GM12878 (cell line): ENCODE results near the gene MCTP2. TPM values are rescaled to one million over a fixed set of nuclear protein-coding genes. Genes with fewer than 3 reads are reported as not detected.

Source experiments
- ATAC-seq: fragments of 200-7000 bp; cut with Tn5 transposase; 3 replicates; pipeline ENCODE4 v1.9.1; 2020; ENCODE audit warnings: mild to moderate bottlenecking, moderate library complexity
- BruUV-seq: library from RNA; stranded (reverse); fragments of 400-500 nt; replicated peaks from 2 replicates; lab custom pipeline; 2021; lab: Mats Ljungman, UMichigan
- CTCF ChIA-PET: fragments of 300-600 bp; sonication (Branson Sonifier 250); formaldehyde crosslinking; extraction: SDS; loops from one replicate; lab custom pipeline; 2021; ENCODE audit warnings: inconsistent platforms; lab: Yijun Ruan, JAX
- POLR2A ChIA-PET: fragments of 350-600 bp; formaldehyde crosslinking; extraction: SDS; loops from one replicate; lab custom pipeline; 2021; ENCODE audit warnings: inconsistent platforms; lab: Charles Lee
- RAD21 ChIA-PET: fragments of 300-600 bp; sonication (Branson Sonifier 250); formaldehyde crosslinking; loops from one replicate; lab custom pipeline; 2023; ENCODE audit warnings: antibody characterized with exemption; ENCODE audit not compliant: unreplicated experiment; lab: Charles Lee
- SMC1A ChIA-PET: fragments of 300-600 bp; sonication (Branson Sonifier 250); formaldehyde crosslinking; loops from one replicate; lab custom pipeline; 2023; ENCODE audit not compliant: unreplicated experiment, uncharacterized antibody; lab: Charles Lee
- DNase-seq: peaks from one replicate; pipeline ENCODE4 v3.0.0-alpha.2; 2011; ENCODE audit warnings: low read depth, low spot score
- FAIRE-seq: peaks from 3 replicates; lab custom pipeline; 2011; peaks lifted over from hg19 to GRCh38; lab: Jason Lieb, UNC
- H2AFZ ChIP-seq: 2 replicates; pipeline ENCODE4 v1.6.0; 2011; ENCODE audit warnings: low read depth, low read length, control low read depth; ENCODE audit not compliant: control insufficient read depth
- H3K27ac ChIP-seq: 2 replicates; pipeline ENCODE4 v1.5.1; 2011; ENCODE audit warnings: control low read depth; ENCODE audit not compliant: control insufficient read depth, insufficient read depth
- H3K27me3 ChIP-seq, 2 experiments: replicated peaks in 1 of 2; 2 replicates each; pipeline versions ENCODE4 v1.6.0 to v1.6.1; 2011; ENCODE audit warnings: low read length in 1 of 2; ENCODE audit not compliant: control insufficient read depth in 2 of 2, insufficient read depth in 2 of 2
- H3K36me3 ChIP-seq, 2 experiments: 2 replicates each; pipeline ENCODE4 v1.5.1; 2011; ENCODE audit warnings: low read length in 1 of 2; ENCODE audit not compliant: control insufficient read depth in 2 of 2, insufficient read depth in 2 of 2
- H3K4me1 ChIP-seq: 2 replicates; pipeline ENCODE4 v1.6.1; 2011; ENCODE audit warnings: mild to moderate bottlenecking, low read length, moderate library complexity, mixed read lengths; ENCODE audit not compliant: control insufficient read depth, insufficient read depth
- H3K4me2 ChIP-seq: 2 replicates; pipeline ENCODE4 v1.6.0; 2011; ENCODE audit warnings: control low read depth; ENCODE audit not compliant: control insufficient read depth, insufficient read depth
- H3K4me3 ChIP-seq: fragments of 200-600 bp; sonication (generic); 2 replicates; pipeline ENCODE4 v1.5.1; 2016
- H3K79me2 ChIP-seq: 2 replicates; pipeline ENCODE4 v1.6.0; 2011; ENCODE audit warnings: low read length; ENCODE audit not compliant: control insufficient read depth, insufficient read depth
- H3K9ac ChIP-seq: 2 replicates; pipeline ENCODE4 v1.8.0; 2011; ENCODE audit warnings: low read length, control low read depth, mixed read lengths; ENCODE audit not compliant: control insufficient read depth, insufficient read depth
- H3K9me3 ChIP-seq: replicated peaks from 3 replicates; pipeline ENCODE4 v1.5.1; 2011; ENCODE audit warnings: mild to moderate bottlenecking, low read length; ENCODE audit not compliant: control insufficient read depth, insufficient read depth
- H4K20me1 ChIP-seq: 2 replicates; pipeline ENCODE4 v1.6.0; 2011; ENCODE audit not compliant: control insufficient read depth, insufficient read depth
- BCL3 ChIP-seq: IDR thresholded peaks from 2 replicates; pipeline ENCODE4 v1.6.1; 2011; ENCODE audit warnings: borderline replicate concordance, low read depth, mild to moderate bottlenecking, moderate library complexity, low read length; ENCODE audit not compliant: insufficient read depth, poor library complexity, severe bottlenecking
- EP300 ChIP-seq, 2 experiments: fragments of 150-350 bp in 1 of 2; IDR thresholded peaks; 2 replicates each; pipeline ENCODE4 v1.6.1; 2011 to 2012; ENCODE audit warnings: low read depth in 2 of 2, low read length in 2 of 2, borderline replicate concordance in 1 of 2, improper control_type of control experiment in 1 of 2, inconsistent platforms in 1 of 2; ENCODE audit not compliant: control insufficient read depth in 1 of 2
- SP1 ChIP-seq: IDR thresholded peaks from one replicate; pipeline ENCODE4 v1.6.1; 2011; ENCODE audit warnings: low read depth, low read length
- ZBTB11 ChIP-seq: fragments of 450-650 bp; formaldehyde crosslinking; IDR thresholded peaks from 2 replicates; pipeline ENCODE4 v1.5.0; 2022; ENCODE audit warnings: mild to moderate bottlenecking, missing genetic modification characterization
- WGBS: methylation state at CpG from one replicate; pipeline ENCODE4 v1.1.6; 2016; ENCODE audit warnings: low lambda C conversion rate; ENCODE audit not compliant: insufficient replicate concordance, insufficient coverage; ENCODE audit errors: missing lambda C conversion rate; 5-methylcytosine and 5-hydroxymethylcytosine counted together
- in situ Hi-C: fragments of 300-500 bp; cut with MboI; formaldehyde crosslinking; loops from 9 replicates; pipeline ENCODE4 v1.14.3; 2018; ENCODE audit warnings: mixed read lengths
- intact Hi-C: fragments of 100-400 bp; cut with micrococcal nuclease; formaldehyde crosslinking; loops from one replicate; pipeline ENCODE4 v1.14.2; 2022; ENCODE audit not compliant: unreplicated experiment
- polyA plus RNA-seq, 11 experiments: library from polyadenylated mRNA; depleted of rRNA in 4 of 11; unstranded in 6 of 11; stranded (reverse) in 5 of 11; fragments of >200 nt; fragmentation: Nextera tagmentation in 4 of 11; fragmentation: Illumina TruSeq in 1 of 11; extraction: Ambion mirVana in 4 of 11; extraction: Trizol in 1 of 11; gene quantifications; 1 replicate in 1 of 11; 2 replicates in 10 of 11; pipeline versions ENCODE4 v1.2.1 to v1.2.3, GENCODE V29; 2011 to 2016; ENCODE audit warnings: inconsistent platforms in 2 of 11, missing spikeins in 2 of 11, low read depth in 1 of 11
- total RNA-seq, 4 experiments: library from RNA; depleted of rRNA in 3 of 4; stranded (reverse); fragments of >200 nt in 3 of 4; fragmentation: Illumina TruSeq in 1 of 4; extraction: Trizol in 1 of 4; gene quantifications; 2 replicates each; pipeline versions ENCODE4 v1.2.1 to v1.2.3, GENCODE V29; 2013 to 2021

MCTP2 gene
- total and polyA plus RNA-seq, 10 of the 15 experiments (the other 5 are each of a cell fraction or from before 2014, with no cell fraction given), result 0.24 to 48.5 (median 0.88) TPM

- H4K20me1 ChIP-seq, result no peaks in the 10 kb centered on the region
- no peak for ATAC-seq
- intact Hi-C loops, result no loop called here
- H3K4me3 ChIP-seq, result no peak overlapping the region
- SMC1A ChIA-PET, result no interaction called here
- no peak overlapping the region for H3K9ac ChIP-seq
- POLR2A ChIA-PET, result interaction anchor here (0.6 kb wide), 1 partner anchor 77 kb away, joined by 3 read pairs; no protein-coding TSS in a partner anchor
- H3K9me3 ChIP-seq, result no peaks in the 10 kb centered on the region
- no TSS peak for BruUV-seq
- no peaks in the 10 kb centered on the region for H3K79me2 ChIP-seq
- DNase-seq, result no peak
- H3K36me3 ChIP-seq, result no peaks in the 10 kb centered on the region
- no peak for TF ChIP-seq BCL3
- no peak for TF ChIP-seq EP300 (IDR thresholded peaks at IDR 0.05; ENCODE audit: borderline replicate concordance in 1 of 2, control insufficient read depth in 1 of 2, low read depth in 2 of 2, low read length in 2 of 2)
- no peak for TF ChIP-seq ZBTB11 (CRISPR knock-in tag)
- TF ChIP-seq SP1, result no peak
- H2AFZ ChIP-seq, result no peak overlapping the region
- RAD21 ChIA-PET, result no interaction called here
- no peak overlapping the region for H3K27ac ChIP-seq
- no peaks in the 10 kb centered on the region for H3K27me3 ChIP-seq
- H3K4me2 ChIP-seq, result no peak overlapping the region
- H3K4me1 ChIP-seq, result no peaks in the 10 kb centered on the region
- 75% methylated on average over 9 of the region's 9 CpGs for WGBS
- in situ Hi-C loops, result no loop called here
- CTCF ChIA-PET, result interaction anchor here (0.9 kb wide), 1 partner anchor 114 kb away, joined by 3 read pairs; no protein-coding TSS in a partner anchor
- FAIRE-seq, result no peak
These were observed 223.9 kb downstream of the MCTP2 start for GRCh38 chr15:94455297-94455696.
